ENCODE measurements around the gene COL26A1. TPM values are rescaled to one million over a fixed set of nuclear protein-coding genes. Genes with fewer than 3 reads are reported as not detected.
A peak's percentile ranks its signal among the peaks of the same experiment; 100 is the strongest.

Gene COL26A1
- total RNA-seq, 1 donor from 2014 or later: not detected

DNA sequence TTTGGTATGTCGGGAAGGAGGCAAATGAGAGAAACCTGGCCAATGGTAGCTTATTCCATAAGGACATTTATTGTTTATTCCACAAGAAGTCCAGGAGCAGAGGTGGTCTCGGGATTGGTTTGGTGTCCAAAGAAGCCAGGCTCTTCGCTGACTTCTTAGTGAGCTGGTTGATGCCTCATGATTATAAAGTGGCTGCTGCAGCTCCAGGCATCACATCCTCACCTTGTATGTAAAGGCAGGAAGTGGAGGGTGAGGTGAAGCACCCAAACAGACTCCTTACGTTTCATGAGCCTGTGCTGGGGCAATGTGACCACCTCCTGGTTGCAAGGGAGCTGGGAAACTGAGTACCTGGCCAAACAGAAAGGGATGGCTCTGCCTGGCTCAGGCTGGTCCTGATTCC is 174.0 kb downstream of the COL26A1 start:
- TF ChIP-seq, protein P1, sequence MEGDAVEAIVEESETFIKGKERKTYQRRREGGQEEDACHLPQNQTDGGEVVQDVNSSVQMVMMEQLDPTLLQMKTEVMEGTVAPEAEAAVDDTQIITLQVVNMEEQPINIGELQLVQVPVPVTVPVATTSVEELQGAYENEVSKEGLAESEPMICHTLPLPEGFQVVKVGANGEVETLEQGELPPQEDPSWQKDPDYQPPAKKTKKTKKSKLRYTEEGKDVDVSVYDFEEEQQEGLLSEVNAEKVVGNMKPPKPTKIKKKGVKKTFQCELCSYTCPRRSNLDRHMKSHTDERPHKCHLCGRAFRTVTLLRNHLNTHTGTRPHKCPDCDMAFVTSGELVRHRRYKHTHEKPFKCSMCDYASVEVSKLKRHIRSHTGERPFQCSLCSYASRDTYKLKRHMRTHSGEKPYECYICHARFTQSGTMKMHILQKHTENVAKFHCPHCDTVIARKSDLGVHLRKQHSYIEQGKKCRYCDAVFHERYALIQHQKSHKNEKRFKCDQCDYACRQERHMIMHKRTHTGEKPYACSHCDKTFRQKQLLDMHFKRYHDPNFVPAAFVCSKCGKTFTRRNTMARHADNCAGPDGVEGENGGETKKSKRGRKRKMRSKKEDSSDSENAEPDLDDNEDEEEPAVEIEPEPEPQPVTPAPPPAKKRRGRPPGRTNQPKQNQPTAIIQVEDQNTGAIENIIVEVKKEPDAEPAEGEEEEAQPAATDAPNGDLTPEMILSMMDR (IDR thresholded peaks at IDR 0.05): no peak
- Mint-ChIP-seq H3K27me3 (peaks cover 12% of the 10 kb centered on the region), H3K9me3 (no peaks in the 10 kb centered on the region), H3K4me3 (no peak overlapping the region), H3K27ac (no peak overlapping the region), H3K36me3 (ENCODE audit: low read depth) (no peaks in the 10 kb centered on the region), H3K4me1 (no peaks in the 10 kb centered on the region)
- ATAC-seq (ENCODE audit: low read depth) (no peak), DNase-seq (no peak)
- intact Hi-C loops (cut with micrococcal nuclease): no loop called here
- POLR2A ChIA-PET: no interaction called here
- CTCF ChIA-PET: no interaction called here

DNA sequence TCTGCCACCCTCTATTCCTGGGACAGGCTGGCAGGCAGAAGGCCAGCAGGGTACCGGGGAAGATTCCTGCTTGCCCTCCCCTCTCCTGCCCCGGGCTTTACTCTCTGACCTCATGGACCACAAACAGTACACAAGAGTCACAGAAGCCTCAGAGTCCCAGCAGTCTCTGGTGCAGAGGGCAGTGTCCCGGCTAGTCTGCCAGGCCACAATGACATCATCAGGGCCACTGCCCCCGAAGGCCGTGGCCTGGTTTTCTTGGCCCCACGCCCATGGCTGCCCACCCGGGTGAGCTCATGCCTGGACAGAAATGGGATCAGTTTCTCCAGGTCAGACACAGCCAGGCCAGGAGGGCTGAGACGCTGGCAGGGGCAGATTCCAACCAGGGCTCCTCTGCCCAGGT is 174.5 kb downstream of the COL26A1 start:
- ChIA-PET POLR2A (no interaction called here), CTCF (no interaction called here)
- H3K4me3 Mint-ChIP-seq: no peak overlapping the region
- intact Hi-C loops (cut with micrococcal nuclease): no loop called here
- no peaks in the 10 kb centered on the region for H3K4me1 Mint-ChIP-seq
- TF ChIP-seq, protein P1 (IDR thresholded peaks at IDR 0.05): no peak
- ATAC-seq (ENCODE audit: low read depth) (no peak), DNase-seq (no peak)
- H3K36me3 Mint-ChIP-seq (ENCODE audit: low read depth): no peaks in the 10 kb centered on the region
- H3K9me3 Mint-ChIP-seq: no peaks in the 10 kb centered on the region
- H3K27ac Mint-ChIP-seq: no peak overlapping the region
- peaks cover 7% of the 10 kb centered on the region for H3K27me3 Mint-ChIP-seq

DNA sequence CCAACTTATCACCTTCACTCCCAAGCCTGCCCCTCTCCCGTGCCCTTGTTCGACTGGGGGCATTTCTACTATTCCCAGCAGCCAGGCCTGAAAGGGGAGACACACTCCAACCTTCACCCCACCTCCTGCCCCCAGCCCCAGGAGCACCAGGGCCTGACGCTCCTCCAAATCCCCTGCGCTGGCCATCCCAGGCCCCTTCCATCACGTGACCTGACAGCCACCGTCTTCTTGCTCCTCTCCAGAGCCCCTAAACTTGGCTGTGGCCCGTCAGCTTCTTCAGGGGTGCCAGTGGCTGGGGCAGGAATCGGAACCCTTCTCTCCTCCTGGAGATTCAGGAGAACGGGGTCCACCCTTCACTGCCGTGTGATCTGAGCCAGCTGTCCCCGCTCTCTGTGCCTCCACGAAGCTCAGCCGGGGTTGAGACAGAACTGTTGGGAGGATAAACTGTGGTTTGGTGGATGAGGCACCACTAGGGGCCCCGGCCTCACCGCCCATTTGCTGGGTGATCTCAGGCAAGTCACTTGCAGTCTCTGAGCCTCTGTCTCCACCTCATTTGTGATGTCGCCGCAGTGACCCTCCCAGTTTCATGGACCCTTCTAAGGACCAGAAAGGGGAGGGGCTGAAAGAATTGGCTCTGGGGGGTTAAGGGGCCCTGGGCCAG is 175.4 kb downstream of the COL26A1 start:
- POLR2A ChIA-PET: no interaction called here
- CTCF ChIA-PET: no interaction called here
- no peak overlapping the region for H3K27ac Mint-ChIP-seq
- intact Hi-C loops (cut with micrococcal nuclease): loop anchor here (1.0 kb wide), 1 partner anchor 174 kb away; no protein-coding TSS in a partner anchor
- H3K4me1 Mint-ChIP-seq: no peaks in the 10 kb centered on the region
- peaks cover 4% of the 10 kb centered on the region for H3K27me3 Mint-ChIP-seq
- no peaks in the 10 kb centered on the region for H3K9me3 Mint-ChIP-seq
- H3K36me3 Mint-ChIP-seq (ENCODE audit: low read depth): no peaks in the 10 kb centered on the region
- no peak for DNase-seq
- H3K4me3 Mint-ChIP-seq: no peak overlapping the region
- no peak for ATAC-seq (ENCODE audit: low read depth)
- TF ChIP-seq, protein P1 (IDR thresholded peaks at IDR 0.05): no peak

DNA sequence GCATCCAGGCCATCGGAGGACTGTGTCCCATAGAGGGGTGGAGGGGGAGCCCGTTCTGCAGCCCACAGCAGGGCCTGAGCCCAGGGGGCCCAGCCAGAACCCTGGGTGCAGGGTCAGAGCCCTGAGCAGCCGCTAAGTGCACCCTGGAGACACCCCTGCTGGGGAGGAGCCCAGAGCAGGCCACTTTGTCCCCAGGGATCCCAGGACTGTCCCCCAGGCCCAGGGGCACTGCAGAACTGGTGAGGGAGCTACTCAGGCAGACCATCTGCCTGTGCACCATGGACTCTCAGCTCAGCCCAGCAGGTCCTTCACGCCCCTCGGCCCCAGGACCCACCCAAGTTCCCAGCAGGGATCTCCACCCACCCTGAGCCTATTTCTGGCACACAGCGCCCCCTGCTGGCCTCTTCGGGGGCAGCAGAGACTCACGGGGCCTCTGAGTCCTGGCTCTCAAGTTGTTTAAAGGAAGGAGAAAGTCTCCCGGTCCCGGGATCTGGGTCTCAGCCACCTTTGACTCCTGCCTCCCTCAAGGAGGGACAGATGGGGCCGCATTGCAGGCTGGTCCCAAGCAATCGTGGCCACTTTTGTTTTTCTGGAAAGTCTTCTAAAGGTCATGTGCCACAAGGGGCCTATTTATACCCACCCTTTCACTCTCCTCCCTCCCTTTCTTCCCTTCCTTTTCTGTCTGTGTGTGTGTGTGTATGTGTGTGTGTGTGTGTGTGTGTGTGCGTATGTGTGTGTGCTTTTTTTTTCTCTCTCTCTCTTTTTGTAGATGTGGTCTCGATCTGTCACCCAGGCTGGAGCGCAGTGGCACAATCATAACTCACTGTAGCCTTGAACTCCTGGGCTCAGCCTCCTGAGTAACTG is 176.2 kb downstream of the COL26A1 start:
- TF ChIP-seq, protein P1 (IDR thresholded peaks at IDR 0.05): no peak
- ATAC-seq (ENCODE audit: low read depth): peak; percentile 58
- peak; percentile 54 for DNase-seq
- no peak overlapping the region for H3K27ac Mint-ChIP-seq
- no peaks in the 10 kb centered on the region for H3K4me1 Mint-ChIP-seq
- H3K4me3 Mint-ChIP-seq: no peak overlapping the region
- H3K27me3 Mint-ChIP-seq: peaks cover 4% of the 10 kb centered on the region
- CTCF ChIA-PET: no interaction called here
- no peaks in the 10 kb centered on the region for H3K36me3 Mint-ChIP-seq (ENCODE audit: low read depth)
- no peaks in the 10 kb centered on the region for H3K9me3 Mint-ChIP-seq
- intact Hi-C loops (cut with micrococcal nuclease): loop anchor here (1.0 kb wide), 1 partner anchor 175 kb away; no protein-coding TSS in a partner anchor
- POLR2A ChIA-PET: no interaction called here

DNA sequence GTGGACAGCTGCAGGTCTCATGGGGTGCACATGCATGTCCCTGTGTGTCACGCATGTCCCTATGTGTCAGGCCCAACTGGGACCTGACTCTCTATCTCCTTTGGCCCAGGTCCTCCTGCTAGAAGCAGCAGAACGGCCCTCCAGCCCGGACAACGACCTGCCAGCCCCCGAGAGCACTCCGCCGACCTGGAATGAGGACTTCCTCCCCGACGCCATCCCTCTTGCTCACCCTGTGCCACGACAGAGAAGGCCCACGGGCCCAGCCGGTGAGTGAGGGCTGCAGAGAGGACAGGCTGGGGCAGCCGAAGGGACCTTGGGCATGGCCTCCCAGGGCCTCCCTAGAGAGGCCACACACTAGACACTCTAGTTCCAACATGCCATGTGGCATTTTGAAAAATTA is 177.1 kb downstream of the COL26A1 start:
- POLR2A ChIA-PET: no interaction called here
- CTCF ChIA-PET: no interaction called here
- Mint-ChIP-seq H3K9me3 (no peaks in the 10 kb centered on the region), H3K27ac (no peak overlapping the region), H3K4me3 (no peak overlapping the region), H3K36me3 (ENCODE audit: low read depth) (no peaks in the 10 kb centered on the region), H3K27me3 (peaks cover 2% of the 10 kb centered on the region), H3K4me1 (no peaks in the 10 kb centered on the region)
- ATAC-seq (ENCODE audit: low read depth) (no peak), DNase-seq (no peak)
- TF ChIP-seq, protein P1 (IDR thresholded peaks at IDR 0.05): no peak
- intact Hi-C loops (cut with micrococcal nuclease): no loop called here

Measured in activated B cell treated with CpG ODN at 0.5 μM for 24 hours (primary cell).